IMR-90 (cell line): Measurements from ENCODE around the gene ROR2. TPM values are rescaled to one million over a fixed set of nuclear protein-coding genes. Genes with fewer than 3 reads are reported as not detected.

Experiments
- ATAC-seq: fragments of 200-7000 bp; cut with Tn5 transposase; 2 replicates; pipeline ENCODE4 v1.9.1; 2020; ENCODE audit warnings: low read depth, mild to moderate bottlenecking, moderate library complexity
- BruUV-seq: library from RNA; stranded (reverse); fragments of 400-500 nt; replicated peaks from 2 replicates; lab custom pipeline; 2021; lab: Mats Ljungman, UMichigan
- CTCF ChIA-PET: fragments of 300-600 bp; formaldehyde crosslinking; extraction: SDS; loops from one replicate; lab custom pipeline; 2021; ENCODE audit warnings: antibody characterized with exemption; lab: Yijun Ruan, JAX
- POLR2A ChIA-PET: fragments of 300-600 bp; sonication (Branson Sonifier 250); formaldehyde crosslinking; loops from one replicate; lab custom pipeline; 2022; ENCODE audit warnings: antibody characterized with exemption; ENCODE audit not compliant: unreplicated experiment; lab: Charles Lee
- DNase-seq: peaks from one replicate; pipeline ENCODE4 v3.0.0; 2013
- H2AFZ ChIP-seq: replicated peaks from 2 replicates; pipeline ENCODE3; 2013; ENCODE audit warnings: low read length, mild to moderate bottlenecking; ENCODE audit not compliant: poor library complexity
- H2AK5ac ChIP-seq: 2 replicates; pipeline ENCODE4 v1.6.1; 2013; ENCODE audit warnings: low read depth, low read length, inconsistent platforms
- H2AK9ac ChIP-seq: replicated peaks from 2 replicates; pipeline ENCODE3; 2013; ENCODE audit warnings: mild to moderate bottlenecking, low read depth, low read length, moderate library complexity; ENCODE audit not compliant: poor library complexity
- H2BK120ac ChIP-seq: 2 replicates; pipeline ENCODE4 v1.6.1; 2013; ENCODE audit warnings: low read depth, low read length, inconsistent platforms
- H2BK15ac ChIP-seq: 3 replicates; pipeline ENCODE4 v1.6.1; 2013; ENCODE audit warnings: low read depth, low read length, inconsistent platforms
- H2BK20ac ChIP-seq: 2 replicates; pipeline ENCODE4 v1.6.1; 2013; ENCODE audit warnings: low read depth, mild to moderate bottlenecking, inconsistent platforms, low read length, moderate library complexity
- H2BK5ac ChIP-seq: 2 replicates; pipeline ENCODE4 v1.6.1; 2013; ENCODE audit warnings: mild to moderate bottlenecking, low read depth, low read length, inconsistent platforms; ENCODE audit not compliant: poor library complexity, severe bottlenecking
- H3K14ac ChIP-seq: replicated peaks from 2 replicates; pipeline ENCODE4 v1.6.1; 2013; ENCODE audit warnings: low read depth, low read length, inconsistent platforms
- H3K18ac ChIP-seq: 2 replicates; pipeline ENCODE4 v1.6.1; 2013; ENCODE audit warnings: low read depth, low read length, control low read depth
- H3K23ac ChIP-seq: 2 replicates; pipeline ENCODE4 v1.6.1; 2013; ENCODE audit warnings: low read depth, low read length, inconsistent platforms
- H3K27ac ChIP-seq: 2 replicates; pipeline ENCODE4 v1.5.1; 2013; ENCODE audit warnings: mild to moderate bottlenecking, control low read depth, low read length; ENCODE audit not compliant: insufficient read depth
- H3K27me3 ChIP-seq: 2 replicates; pipeline ENCODE4 v1.6.1; 2013; ENCODE audit warnings: low read length; ENCODE audit not compliant: control insufficient read depth, insufficient read depth
- H3K36me3 ChIP-seq: 2 replicates; pipeline ENCODE4 v1.6.1; 2013; ENCODE audit warnings: low read length, mixed read lengths; ENCODE audit not compliant: control insufficient read depth, insufficient read depth
- H3K4ac ChIP-seq: 2 replicates; pipeline ENCODE4 v1.6.1; 2013; ENCODE audit warnings: low read depth, low read length, inconsistent platforms
- H3K4me1 ChIP-seq: 2 replicates; pipeline ENCODE4 v1.6.1; 2013; ENCODE audit warnings: low read length, mixed read lengths; ENCODE audit not compliant: control insufficient read depth, insufficient read depth
- H3K4me2 ChIP-seq: 2 replicates; pipeline ENCODE4 v1.6.1; 2013; ENCODE audit warnings: low read depth, mild to moderate bottlenecking, control low read depth, low read length, moderate library complexity
- H3K4me3 ChIP-seq: 2 replicates; pipeline ENCODE4 v1.5.1; 2013; ENCODE audit warnings: low read depth, mild to moderate bottlenecking, control low read depth, low read length, moderate library complexity; ENCODE audit not compliant: insufficient read depth
- H3K56ac ChIP-seq: 2 replicates; pipeline ENCODE4 v1.6.1; 2013; ENCODE audit warnings: low read length, inconsistent platforms; ENCODE audit not compliant: insufficient read depth; ENCODE audit errors: extremely low read depth
- H3K79me1 ChIP-seq, 2 experiments: 2 replicates each; pipeline ENCODE4 v1.6.1; 2013; ENCODE audit warnings: low read length in 2 of 2, inconsistent platforms in 1 of 2, low read depth in 1 of 2
- H3K9ac ChIP-seq: 2 replicates; pipeline ENCODE4 v1.6.1; 2013; ENCODE audit warnings: low read depth, low read length, control low read depth
- H3K9me1 ChIP-seq: 2 replicates; pipeline ENCODE4 v1.6.1; 2013; ENCODE audit warnings: low read length, inconsistent platforms; ENCODE audit not compliant: insufficient read depth
- H3K9me3 ChIP-seq: 2 replicates; pipeline ENCODE4 v1.6.1; 2013; ENCODE audit warnings: low read length; ENCODE audit not compliant: control insufficient read depth, insufficient read depth
- H4K20me1 ChIP-seq: 2 replicates; pipeline ENCODE4 v1.6.1; 2013; ENCODE audit warnings: low read length, inconsistent platforms; ENCODE audit not compliant: insufficient read depth
- H4K5ac ChIP-seq: 2 replicates; pipeline ENCODE4 v1.6.1; 2013; ENCODE audit warnings: mild to moderate bottlenecking, low read depth, low read length, control low read depth
- H4K8ac ChIP-seq, 2 experiments: 2 replicates each; pipeline ENCODE4 v1.6.1; 2013; ENCODE audit warnings: low read depth in 2 of 2, low read length in 2 of 2, control low read depth in 1 of 2, inconsistent platforms in 1 of 2
- H4K91ac ChIP-seq: 2 replicates; pipeline ENCODE4 v1.6.1; 2013; ENCODE audit warnings: low read depth, low read length, inconsistent platforms; ENCODE audit not compliant: insufficient read depth
- CEBPB ChIP-seq: IDR thresholded peaks from 2 replicates; pipeline ENCODE4 v1.6.1; 2012; ENCODE audit warnings: low read depth, low read length, improper control_type of control experiment
- ELK1 ChIP-seq: fragments of 150-350 bp; IDR thresholded peaks from 2 replicates; pipeline ENCODE4 v1.6.1; 2016; ENCODE audit warnings: low read depth, mild to moderate bottlenecking, low read length, moderate library complexity, borderline replicate concordance
- NFE2L2 ChIP-seq: fragments of 150-350 bp; IDR thresholded peaks from 2 replicates; pipeline ENCODE4 v1.6.1; 2016; ENCODE audit warnings: low read depth, mild to moderate bottlenecking, low read length
- POLR2A ChIP-seq: IDR thresholded peaks from 2 replicates; pipeline ENCODE4 v1.6.1; 2012; ENCODE audit warnings: mild to moderate bottlenecking, low read depth, low read length
- RAD21 ChIP-seq: IDR thresholded peaks from 2 replicates; pipeline ENCODE4 v1.6.1; 2012; ENCODE audit warnings: low read length, improper control_type of control experiment
- RCOR1 ChIP-seq: IDR thresholded peaks from 2 replicates; pipeline ENCODE4 v1.6.1; 2012; ENCODE audit warnings: mild to moderate bottlenecking, low read length, improper control_type of control experiment; ENCODE audit not compliant: insufficient replicate concordance
- SMC3 ChIP-seq: fragments of 150-350 bp; IDR thresholded peaks from 2 replicates; pipeline ENCODE4 v1.6.1; 2016; ENCODE audit warnings: low read depth, mild to moderate bottlenecking, antibody characterized with exemption, low read length, moderate library complexity
- WGBS, 2 experiments: methylation state at CpG; one replicate each; pipeline versions ENCODE4 v1.1.5 to v1.1.7; 2013; ENCODE audit warnings: missing lambda C conversion rate in 2 of 2; ENCODE audit not compliant: insufficient read length in 1 of 2; ENCODE audit errors: extremely low coverage in 2 of 2; 5-methylcytosine and 5-hydroxymethylcytosine counted together
- dilution Hi-C: fragments of 300-500 bp; cut with HindIII; formaldehyde crosslinking; loops from one replicate; pipeline ENCODE4 v1.14.3; 2018; ENCODE audit warnings: low sequenced_read_pairs; ENCODE audit not compliant: unreplicated experiment
- in situ Hi-C: fragments of 300-500 bp; cut with MboI; formaldehyde crosslinking; loops from 3 replicates; pipeline ENCODE4 v1.14.3; 2019; ENCODE audit warnings: low sequenced_read_pairs, inconsistent platforms, mixed read lengths
- intact Hi-C: fragments of 100-400 bp; cut with micrococcal nuclease; formaldehyde crosslinking; loops from 2 replicates; pipeline ENCODE4 v1.10.0; 2022
- polyA plus RNA-seq, 3 experiments: library from polyadenylated mRNA; depleted of rRNA; stranded (reverse); fragments of >200 nt; gene quantifications; 2 replicates each; pipeline ENCODE4 v1.2.3, GENCODE V29; 2012; ENCODE audit warnings: low replicate concordance in 1 of 3
- total RNA-seq: library from RNA; depleted of rRNA; stranded (reverse); fragments of >200 nt; gene quantifications from 2 replicates; pipeline ENCODE4 v1.2.3, GENCODE V29; 2012

The ROR2 gene
- total and polyA plus RNA-seq, 2 of the 4 experiments (the other 2 are of a cell fraction), result 2.3 to 4.8 TPM

GRCh38 chr9:91813176-91813795 lies 136.7 kb downstream of the ROR2 start:
- ChIA-PET CTCF (interaction anchor here (0.7 kb wide), 1 partner anchor 30 kb away, joined by 7 read pairs; no protein-coding TSS in a partner anchor), POLR2A (no interaction called here)
- BruUV-seq, result no TSS peak
- H2BK20ac ChIP-seq, result peak overlapping the region; percentile 14; the same call in 1 of the 2 replicates
- H3K27me3 ChIP-seq, result peaks cover 2% of the 10 kb centered on the region; the same call in 1 of the 2 replicates
- DNase-seq, result peak; percentile 22
- H2AFZ ChIP-seq, result no peak overlapping the region
- no peak overlapping the region for H3K9ac ChIP-seq
- H3K14ac ChIP-seq, result no peak overlapping the region
- H2BK120ac ChIP-seq, result peak overlapping the region; percentile 62; the same call in 1 of the 2 replicates
- in situ Hi-C loops, result no loop called here
- H4K20me1 ChIP-seq, result peaks cover 8% of the 10 kb centered on the region
- no peak overlapping the region for H4K8ac ChIP-seq
- H4K5ac ChIP-seq, result no peak overlapping the region; the same call in 1 of the 2 replicates
- no peak overlapping the region for H3K56ac ChIP-seq
- dilution Hi-C loops, result no loop called here
- peak overlapping the region; percentile 61; the same call in 1 of the 2 replicates for H3K18ac ChIP-seq
- no peak overlapping the region for H2BK15ac ChIP-seq
- no peak overlapping the region for H2AK9ac ChIP-seq
- ATAC-seq, result 0 out of 2 replicates have a peak, but pooled peaks have one; percentile 5
- peaks cover 40% of the 10 kb centered on the region for H3K4me1 ChIP-seq
- no peak overlapping the region for H2BK5ac ChIP-seq
- H3K4ac ChIP-seq, result peak overlapping the region; percentile 6; the same call in 1 of the 2 replicates
- TF ChIP-seq RCOR1 (no peak), RAD21 (no peak), POLR2A (no peak), CEBPB (no peak), SMC3 (no peak), NFE2L2 (no peak), ELK1 (no peak)
- peak overlapping the region; percentile 47; the same call in 1 of the 2 replicates for H3K27ac ChIP-seq
- no peak overlapping the region for H2AK5ac ChIP-seq
- no peak overlapping the region for H3K4me3 ChIP-seq
- no peak overlapping the region for H3K23ac ChIP-seq
- peak overlapping the region; percentile 40; the same call in 1 of the 2 replicates for H4K91ac ChIP-seq
- H3K79me1 ChIP-seq, result peaks cover 0 to 3% of the 10 kb centered on the region in 2 experiments; a peak in 1 of 4 replicates
- WGBS, 2 experiments, result 48% methylated on average over 6 of the region's 11 CpGs; no CpG with 5 or more reads in 1 of the 2 experiments
- intact Hi-C loops, result no loop called here
- H3K9me1 ChIP-seq, result peaks cover 12% of the 10 kb centered on the region
- no peaks in the 10 kb centered on the region for H3K36me3 ChIP-seq
- no peak overlapping the region; the same call in 1 of the 2 replicates for H3K4me2 ChIP-seq
- no peaks in the 10 kb centered on the region for H3K9me3 ChIP-seq
